Fibroblast of the conjunctiva (primary cell): Measurements from ENCODE around the gene WDR55.
"Not testable (repeated sequence)": the region's sequence is repeated elsewhere in the genome, so short reads cannot be mapped to it uniquely, and the experiment has no call there.

Experiments used
- DNase-seq: peaks from one replicate; pipeline ENCODE4 v3.0.0-alpha.2; 2010; ENCODE audit warnings: low read depth

WDR55 gene

DNA sequence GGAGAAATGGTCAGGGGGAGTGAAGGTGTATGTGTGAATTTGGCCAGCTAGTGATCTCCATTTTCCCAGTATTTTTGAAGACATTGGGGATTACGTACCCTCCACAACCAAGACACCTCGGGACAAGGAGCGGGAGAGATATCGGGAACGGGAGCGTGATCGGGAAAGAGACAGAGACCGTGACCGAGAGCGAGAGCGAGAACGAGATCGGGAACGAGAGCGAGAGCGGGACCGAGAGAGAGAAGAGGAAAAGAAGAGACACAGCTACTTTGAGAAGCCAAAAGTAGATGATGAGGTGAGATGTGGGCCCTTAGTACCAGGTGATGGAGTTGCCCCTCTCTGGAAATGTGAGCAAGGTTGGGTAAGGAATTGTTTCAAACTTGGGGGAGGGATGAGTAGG, 5.8 kb upstream of the WDR55 start:
- DNase-seq = no peak

GRCh38 chr5:140660371-140660770, 4.3 kb upstream of the WDR55 start:
- DNase-seq = not testable (repeated sequence)

DNA sequence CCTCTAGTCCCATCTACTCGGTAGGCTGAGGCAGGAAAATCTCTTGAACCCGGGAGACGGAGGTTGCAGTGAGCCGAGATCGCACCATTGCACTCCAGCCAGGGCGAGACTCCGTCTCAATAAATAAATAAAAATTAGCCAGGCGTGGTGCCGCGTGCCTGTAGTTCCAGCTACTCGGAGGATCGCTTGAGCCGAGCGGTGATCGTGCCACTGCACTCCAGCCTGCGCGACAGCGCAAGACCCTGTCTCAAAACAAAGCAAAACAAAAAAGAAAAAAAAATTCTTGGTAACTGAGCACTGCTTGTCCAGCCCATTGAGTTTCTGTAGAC, 710 bp upstream of the WDR55 start:
- DNase-seq = no peak

DNA sequence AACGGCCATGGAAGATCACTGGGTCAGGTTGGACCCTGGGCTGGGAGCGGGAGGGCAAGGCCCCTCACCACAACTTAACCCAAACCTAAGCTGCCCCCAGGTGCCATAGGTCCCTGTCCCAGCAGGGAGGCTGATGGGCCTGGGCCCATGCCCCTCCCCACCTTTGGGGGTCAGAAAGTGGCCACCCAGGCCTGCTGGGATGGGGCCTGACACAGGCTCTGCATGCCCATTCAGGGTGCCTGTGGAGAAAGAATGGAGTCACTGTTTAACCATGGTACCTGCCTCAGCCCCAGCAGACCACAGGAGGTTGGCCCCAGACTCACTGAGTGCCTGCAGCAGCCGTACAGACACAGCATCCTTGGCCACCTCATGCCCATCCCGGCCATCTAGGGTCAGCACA, 6.3 kb downstream of the WDR55 start:
- DNase-seq = not testable (repeated sequence)

DNA sequence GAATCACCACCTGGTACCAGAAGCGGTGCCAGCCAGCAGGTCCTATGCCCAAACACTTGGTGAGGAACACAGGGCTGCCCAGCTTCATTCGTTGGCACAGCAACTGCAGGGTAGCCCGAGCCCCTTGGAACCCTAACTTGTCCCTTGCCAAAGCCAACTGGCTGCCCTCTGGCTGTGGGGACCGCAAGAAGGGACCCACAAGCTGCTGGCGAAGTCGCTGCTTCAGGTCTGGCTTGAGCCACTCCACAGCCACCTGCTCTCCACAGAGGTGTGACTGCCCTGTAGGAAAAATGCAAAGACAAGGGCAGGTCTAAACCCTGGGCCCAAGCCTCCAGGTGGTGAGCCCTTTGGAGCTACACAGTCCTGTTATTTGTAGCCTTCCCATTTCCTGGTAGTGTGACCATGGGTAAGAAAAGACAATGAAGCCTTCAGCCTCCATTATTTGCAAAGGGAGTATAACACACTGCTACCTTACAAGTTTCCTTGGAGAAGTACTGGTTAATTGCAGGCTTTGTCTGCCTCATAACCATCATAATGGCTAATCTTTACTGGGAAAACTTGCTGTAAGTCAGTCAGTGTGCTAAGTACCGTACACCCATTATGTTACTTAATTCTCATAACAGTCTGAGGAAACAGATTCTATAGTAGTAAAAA, 6.9 kb downstream of the WDR55 start:
- no peak for DNase-seq

- no peak for DNase-seq
Measured at GRCh38 chr5:140672455-140673186, 7.9 kb downstream of the WDR55 start.

DNA sequence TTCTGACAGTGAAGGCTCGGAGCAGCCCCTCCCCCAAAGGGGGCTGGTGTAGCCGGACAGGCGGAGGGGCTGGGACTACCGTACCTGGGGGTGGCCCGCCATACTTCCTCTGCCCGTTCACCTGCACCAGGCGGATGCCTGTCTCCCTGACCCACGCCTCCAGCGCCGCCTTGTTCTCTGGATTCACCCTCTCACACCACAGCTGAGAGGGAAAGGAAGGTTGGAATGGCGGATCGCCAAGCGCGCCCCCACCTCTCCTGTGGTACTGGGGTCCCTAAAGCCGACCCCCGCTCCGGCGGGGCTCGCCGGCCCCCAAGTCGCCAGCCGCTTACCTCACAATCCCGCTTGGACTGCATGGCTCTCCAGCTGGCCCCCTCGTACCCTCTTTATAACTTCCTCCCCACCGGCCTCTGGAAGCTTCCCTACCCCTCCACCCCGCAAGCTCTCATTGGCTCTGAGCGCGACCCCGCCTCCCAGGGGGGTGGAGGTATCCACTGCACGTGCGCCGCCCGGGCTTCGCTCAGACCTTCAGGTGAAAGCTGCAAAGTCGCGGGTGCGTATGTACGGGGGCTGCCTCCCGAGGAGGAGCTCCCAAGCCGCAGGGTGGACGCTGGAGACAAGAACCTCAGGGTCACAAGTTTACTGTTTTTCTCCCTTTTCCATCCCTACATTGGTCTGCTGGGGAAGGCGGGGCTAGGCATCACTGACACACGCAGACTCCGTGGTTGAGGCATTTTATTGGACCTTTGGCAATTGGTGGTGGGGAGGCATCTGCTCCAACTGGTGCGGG, 8.7 kb downstream of the WDR55 start, which contains the start of gene DND1:
Gene DND1, minus strand, starts transcription at position 390 of the 790 bp plus-strand sequence. Its CDS starts 34 bp downstream, at position 356.
- DNase-seq = no peak

DNA sequence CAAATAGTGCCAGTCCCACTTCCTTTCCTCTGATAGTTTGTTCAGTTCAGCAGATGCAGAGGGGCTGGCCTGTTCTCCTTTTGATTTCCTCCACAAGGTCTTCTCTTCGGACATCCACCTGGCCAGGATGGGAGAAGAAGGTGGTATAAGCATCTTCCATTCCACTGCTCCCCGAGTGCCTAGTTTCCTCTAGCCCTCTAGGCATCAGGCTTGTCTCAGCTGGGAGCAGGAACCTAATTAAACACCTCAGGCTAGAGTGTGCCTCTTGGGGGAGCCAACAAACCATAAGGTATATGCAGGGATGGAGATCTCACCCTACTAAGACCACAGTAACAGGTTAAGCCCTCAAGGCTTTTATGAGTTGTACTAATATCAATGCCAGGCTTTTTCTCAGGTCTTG, 9.5 kb downstream of the WDR55 start:
- no peak for DNase-seq

- no peak for DNase-seq
Measured at GRCh38 chr5:140674629-140675028, 9.9 kb downstream of the WDR55 start.

DNA sequence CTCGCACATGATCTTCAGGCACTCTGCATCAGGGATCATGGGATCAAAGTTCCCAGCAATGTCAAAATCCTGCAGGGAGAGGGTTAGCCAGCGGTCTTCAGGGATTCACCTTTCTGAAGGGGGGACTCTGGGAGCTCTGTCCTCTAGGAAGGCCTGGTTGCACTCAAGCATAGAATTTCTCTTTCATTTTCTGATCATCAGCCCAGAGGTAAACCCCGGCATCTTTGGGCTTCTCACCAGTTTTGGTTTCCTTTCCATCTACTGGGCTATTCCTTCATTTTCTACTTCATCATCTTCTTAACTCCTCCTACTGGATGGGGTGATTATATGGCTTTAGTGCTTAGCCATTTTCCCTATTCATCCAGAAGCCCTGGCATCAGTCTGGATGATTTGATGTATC, 13.2 kb downstream of the WDR55 start:
- DNase-seq = no peak

DNA sequence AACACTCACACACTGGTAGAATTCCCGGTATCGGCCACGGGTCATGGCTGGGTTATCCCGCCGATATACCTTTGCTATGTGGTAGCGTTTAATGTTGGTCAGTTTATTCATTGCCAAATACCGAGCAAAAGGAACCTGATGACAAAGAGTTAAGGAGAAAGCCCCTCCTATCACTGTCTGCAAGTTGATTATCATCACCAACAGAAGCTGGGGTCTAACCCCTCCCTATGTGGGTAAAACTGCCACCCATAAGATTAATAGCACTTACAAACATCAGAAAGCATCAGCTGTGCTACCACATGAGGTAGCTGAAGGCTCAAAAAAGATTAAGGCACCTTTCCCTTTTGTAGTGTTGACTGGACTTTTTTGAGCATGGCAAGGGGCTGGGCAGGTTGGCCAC, 14.3 kb downstream of the WDR55 start:
- DNase-seq = no peak

DNA sequence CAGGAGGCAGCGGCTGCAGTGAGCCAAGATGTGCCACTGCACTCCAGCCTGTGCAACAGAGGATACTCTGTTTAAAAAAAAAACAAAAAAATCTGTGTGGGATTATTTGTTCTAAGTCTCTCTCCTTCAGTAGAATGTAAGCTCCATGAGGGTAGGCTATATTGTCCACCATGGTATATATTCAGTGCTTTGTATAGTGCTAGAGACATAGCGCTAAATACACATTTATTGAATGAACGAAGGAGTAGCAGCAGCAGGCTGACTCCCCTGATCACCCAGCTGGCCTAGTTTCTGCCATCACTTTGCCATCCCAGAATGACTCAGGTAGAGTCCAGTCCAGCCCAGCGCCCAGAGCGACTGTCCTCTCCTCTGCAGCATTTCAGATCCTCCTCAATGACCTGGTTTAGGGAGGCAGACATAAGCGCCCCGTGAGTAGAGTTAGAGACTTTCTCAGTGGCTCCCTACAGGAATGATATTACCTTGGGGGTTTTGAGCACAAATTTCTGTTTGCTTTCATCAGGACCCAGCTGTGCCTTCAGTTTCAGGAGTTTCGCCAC, 25.8 kb downstream of the WDR55 start:
- DNase-seq = no peak

DNA sequence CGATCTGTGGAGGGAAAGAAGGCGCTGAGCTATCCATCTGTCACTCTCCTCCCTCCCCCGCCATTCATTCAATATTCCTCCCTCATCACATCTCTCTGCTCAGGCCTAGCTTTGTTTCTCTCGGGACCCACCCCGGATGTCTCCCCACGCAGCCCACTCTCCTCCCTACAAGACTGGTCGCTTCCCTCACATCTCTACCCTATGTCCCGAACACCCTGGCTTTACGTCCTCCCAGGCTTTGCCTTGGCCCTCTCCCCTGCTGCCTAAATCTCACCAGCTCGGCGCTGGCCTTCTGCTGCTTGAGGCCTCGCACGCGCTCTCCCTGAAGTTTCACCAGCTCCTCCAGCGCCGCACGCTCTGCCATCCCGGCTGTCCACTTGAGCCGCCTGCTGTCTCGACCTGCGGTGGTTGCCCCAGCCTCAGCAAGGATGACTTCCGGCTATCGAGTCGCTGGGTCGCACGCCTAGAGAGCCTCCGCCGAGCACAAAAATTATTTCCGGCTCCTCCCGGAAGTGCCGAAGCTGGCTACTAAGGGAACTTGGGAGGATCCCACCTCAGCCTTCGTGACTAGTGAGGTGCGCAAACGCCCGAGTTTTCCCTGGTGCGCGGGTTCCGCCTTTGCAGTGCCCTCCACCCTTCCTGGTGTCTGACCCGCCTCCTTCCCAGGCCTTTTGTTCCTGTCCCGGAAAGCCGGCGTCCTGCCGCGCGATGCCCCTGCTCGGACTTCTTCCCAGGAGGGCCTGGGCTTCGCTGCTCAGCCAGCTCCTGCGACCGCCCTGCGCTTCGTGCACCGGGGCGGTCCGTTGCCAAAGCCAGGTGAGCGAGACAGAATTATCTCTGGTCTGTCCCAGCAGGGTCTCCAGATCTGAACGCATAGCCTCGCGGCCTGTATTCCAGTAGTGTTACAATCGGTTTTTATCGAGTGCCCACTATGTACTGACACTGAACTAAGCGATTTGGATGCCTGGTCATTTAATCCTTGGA, 26.5 kb downstream of the WDR55 start, which contains the start of the genes HARS1 and HARS2:
Gene HARS1, minus strand, starts transcription at position 430 of the 984 bp plus-strand sequence. Its CDS starts 66 bp downstream, at position 364.
Gene HARS2, plus strand, starts transcription at position 515 of the 984 bp plus-strand sequence. Its CDS starts 194 bp downstream, at position 709.
- DNase-seq = peak; percentile 87

- no peak for DNase-seq
Measured at GRCh38 chr5:140694276-140694675, 29.6 kb downstream of the WDR55 start.

DNA sequence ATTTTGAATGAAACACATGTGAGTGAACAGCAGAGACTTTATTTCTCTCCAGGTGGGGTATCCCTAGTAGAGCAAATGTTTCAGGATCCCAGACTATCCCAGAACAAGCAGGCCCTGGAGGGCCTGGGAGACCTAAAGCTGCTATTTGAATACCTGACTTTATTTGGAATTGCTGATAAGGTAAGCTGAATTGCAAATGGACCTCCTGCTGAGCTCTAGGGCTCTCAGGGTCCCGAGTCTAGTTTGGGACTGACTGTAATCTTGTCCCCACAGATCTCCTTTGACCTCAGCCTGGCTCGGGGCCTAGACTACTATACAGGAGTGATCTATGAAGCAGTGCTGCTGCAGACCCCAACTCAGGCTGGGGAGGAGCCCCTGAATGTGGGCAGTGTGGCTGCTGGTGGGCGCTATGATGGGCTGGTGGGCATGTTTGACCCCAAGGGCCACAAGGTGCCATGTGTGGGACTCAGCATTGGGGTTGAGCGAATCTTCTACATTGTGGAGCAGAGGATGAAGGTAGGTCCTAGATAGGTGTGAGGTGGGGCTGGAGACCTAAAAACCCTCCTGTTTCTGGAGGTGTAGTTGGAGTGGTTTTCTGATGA, 32.3 kb downstream of the WDR55 start:
- no peak for DNase-seq

- peak; percentile 98 for DNase-seq
Measured at GRCh38 chr5:140700177-140701144, 35.8 kb downstream of the WDR55 start, which contains the start of gene ZMAT2. Gene ZMAT2, plus strand, starts transcription at chr5:140700447. Its CDS starts 14 bp downstream, at chr5:140700461.

GRCh38 chr5:140707812-140708211, 43.1 kb downstream of the WDR55 start:
- no peak for DNase-seq

- not testable (repeated sequence) for DNase-seq
Measured at GRCh38 chr5:140708787-140709186, 44.1 kb downstream of the WDR55 start.

DNA sequence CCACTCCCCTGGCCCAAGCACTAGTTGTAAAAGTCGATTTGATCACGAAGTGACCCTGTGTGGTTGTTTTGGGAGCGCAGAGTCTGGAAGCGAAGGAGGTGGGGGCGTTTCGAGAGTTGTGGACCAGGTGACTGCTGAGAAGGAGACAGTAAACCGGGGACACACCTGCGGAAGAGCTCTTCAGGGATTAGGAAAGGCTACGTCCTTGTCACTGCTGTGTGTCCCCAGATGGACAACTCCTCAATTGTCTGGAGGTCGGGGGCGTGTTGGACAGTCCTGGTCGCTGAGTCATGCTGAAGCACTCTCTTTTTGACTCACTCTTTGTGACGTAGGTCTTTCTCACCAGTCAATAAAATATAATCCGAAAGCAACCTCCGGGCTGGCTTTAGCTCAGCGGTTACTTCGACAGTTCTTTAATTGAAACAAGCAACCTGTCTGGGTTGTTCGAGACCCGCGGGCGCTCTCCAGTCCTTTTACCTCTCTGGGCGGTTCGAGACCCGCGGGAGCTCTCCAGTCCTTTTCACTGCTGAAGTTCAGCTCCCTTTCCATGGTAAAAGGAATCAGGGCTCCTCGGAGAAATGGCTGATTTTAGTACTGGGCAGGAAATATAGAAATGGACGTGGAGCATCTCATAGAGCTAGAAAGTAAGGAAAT, 46.3 kb downstream of the WDR55 start:
- DNase-seq = peak; percentile 98
